Vagina (tissue), 2 donors: ENCODE results near the gene CD34.

Experiments
- CTCF ChIP-seq, 3 experiments: fragments of 450-650 bp in 2 of 3; fragments of 200-600 bp in 1 of 3; sonication (generic) in 1 of 3; IDR thresholded peaks; one replicate each; pipeline ENCODE4 v1.5.1; 2017 to 2019; ENCODE audit warnings: antibody characterized with exemption in 3 of 3, mild to moderate bottlenecking in 2 of 3, moderate library complexity in 2 of 3
- POLR2A ChIP-seq, 2 donors: fragments of 450-650 bp; IDR thresholded peaks; one replicate each; pipeline ENCODE4 v1.6.1; 2017; ENCODE audit warnings: antibody characterized with exemption in 2 of 2, mild to moderate bottlenecking in 2 of 2, moderate library complexity in 2 of 2

GRCh38 chr1:207893737-207894582, 17.0 kb downstream of the CD34 start:
- TF ChIP-seq POLR2A (IDR thresholded peaks at IDR 0.05) = no peak
- no peak for TF ChIP-seq CTCF (IDR thresholded peaks at IDR 0.05)
